SW480 (cell line): ENCODE measurements around the gene EPC1.

Source experiments
- DNase-seq: peaks from one replicate; pipeline ENCODE4 v3.0.0-alpha.2; 2016; ENCODE audit warnings: low spot score

EPC1 gene

GRCh38 chr10:32337350-32337749 is 9.6 kb downstream of the EPC1 start:
- DNase-seq = no peak

GRCh38 chr10:32333849-32334248 is 13.1 kb downstream of the EPC1 start:
- no peak for DNase-seq

GRCh38 chr10:32332299-32332750 is 14.6 kb downstream of the EPC1 start:
- DNase-seq = no peak

- no peak for DNase-seq
These were observed 15.4 kb downstream of the EPC1 start for GRCh38 chr10:32331606-32332005.

GRCh38 chr10:32330214-32330613 is 16.7 kb downstream of the EPC1 start:
- DNase-seq = no peak

- no peak for DNase-seq
These were observed 17.9 kb downstream of the EPC1 start for GRCh38 chr10:32329061-32329460.

GRCh38 chr10:32328499-32328898 is 18.5 kb downstream of the EPC1 start:
- no peak for DNase-seq

- no peak for DNase-seq
These were observed 19.6 kb downstream of the EPC1 start for GRCh38 chr10:32327364-32327691.

- no peak for DNase-seq
These were observed 20.1 kb downstream of the EPC1 start for GRCh38 chr10:32326680-32327363.

GRCh38 chr10:32326119-32326518 is 20.8 kb downstream of the EPC1 start:
- no peak for DNase-seq

GRCh38 chr10:32323051-32323450 is 23.9 kb downstream of the EPC1 start:
- DNase-seq = no peak

- no peak for DNase-seq
These were observed 25.8 kb downstream of the EPC1 start for GRCh38 chr10:32321016-32321631.

GRCh38 chr10:32318476-32318896 is 28.5 kb downstream of the EPC1 start:
- DNase-seq = no peak

GRCh38 chr10:32317795-32318357 is 29.1 kb downstream of the EPC1 start:
- no peak for DNase-seq

GRCh38 chr10:32315424-32315823 is 31.5 kb downstream of the EPC1 start:
- no peak for DNase-seq

- DNase-seq = no peak
These were observed 32.4 kb downstream of the EPC1 start for GRCh38 chr10:32314588-32314987.

- no peak for DNase-seq
These were observed 38.8 kb downstream of the EPC1 start for GRCh38 chr10:32308027-32308603.

- DNase-seq = no peak
These were observed 39.3 kb downstream of the EPC1 start for GRCh38 chr10:32307609-32308008.

GRCh38 chr10:32299354-32299980 is 47.5 kb downstream of the EPC1 start:
- DNase-seq = no peak

- no peak for DNase-seq
These were observed 48.7 kb downstream of the EPC1 start for GRCh38 chr10:32298075-32298812.

- no peak for DNase-seq
These were observed 51.9 kb downstream of the EPC1 start for GRCh38 chr10:32295027-32295426.

- DNase-seq = no peak
These were observed 53.4 kb downstream of the EPC1 start for GRCh38 chr10:32293581-32293980.
